HG03521 (cell line): ENCODE measurements around the gene LMO2.

Experiments used
- ATAC-seq: cut with Tn5 transposase; IDR thresholded peaks from one replicate; pipeline ENCODE4 v1.9.1; 2021; ENCODE audit warnings: mild to moderate bottlenecking, moderate library complexity; ENCODE audit not compliant: unreplicated experiment

The LMO2 gene

GRCh38 chr11:33889821-33890378, 2.0 kb downstream of the LMO2 start:
- no peak for ATAC-seq

DNA sequence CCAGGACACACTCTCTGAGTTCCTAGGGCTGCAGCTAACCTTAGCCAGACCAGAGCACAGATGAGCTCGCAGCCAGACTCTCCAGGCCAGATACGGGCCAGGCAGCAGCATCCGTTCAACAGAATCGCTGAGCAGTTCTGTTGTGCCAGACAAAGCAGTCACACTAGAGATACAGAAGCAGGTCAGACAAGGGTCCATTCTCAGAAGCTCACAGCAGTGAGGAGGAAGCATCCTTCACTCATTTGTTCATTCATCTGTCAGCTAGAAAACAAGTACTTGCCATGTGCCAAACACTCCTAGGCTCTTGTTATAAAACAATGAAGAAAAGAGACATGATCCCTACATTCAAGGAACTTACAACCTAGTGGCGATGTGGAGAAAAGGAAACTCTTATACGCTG, 2.6 kb downstream of the LMO2 start:
- no peak for ATAC-seq

GRCh38 chr11:33887886-33888285, 4.0 kb downstream of the LMO2 start:
- ATAC-seq, result no peak

DNA sequence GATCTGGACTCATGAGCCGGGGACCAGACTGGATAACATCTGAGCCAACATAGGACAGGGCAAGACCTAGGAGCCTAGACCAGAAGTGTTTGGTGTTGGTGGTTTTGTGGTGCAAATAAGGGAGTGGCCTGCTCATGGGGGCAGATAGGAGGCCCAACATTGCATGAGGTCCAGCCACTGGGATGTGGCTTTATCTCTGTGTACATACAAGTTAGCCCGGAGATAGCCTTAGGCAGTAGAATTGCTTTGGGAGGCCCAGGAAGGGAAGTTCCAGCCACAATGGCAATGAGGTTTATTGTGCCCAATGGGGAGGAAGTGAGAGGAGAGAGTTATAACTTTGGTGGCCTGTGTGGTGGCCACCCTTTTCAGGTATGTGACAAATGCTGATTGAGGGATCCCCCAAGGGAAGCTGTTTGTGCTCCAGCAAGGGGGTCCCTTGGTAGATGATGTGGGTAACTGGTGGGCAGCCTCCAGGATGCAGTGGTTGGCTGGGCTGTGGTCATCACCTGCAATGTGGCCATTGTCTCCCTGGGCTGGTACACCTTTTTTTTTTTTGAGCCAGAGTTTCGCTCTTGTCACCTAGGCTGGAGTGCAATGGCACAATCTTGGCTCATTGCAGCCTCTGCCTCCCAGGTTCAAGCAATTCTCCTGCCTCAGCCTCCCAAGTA, 6.4 kb downstream of the LMO2 start:
- ATAC-seq, result no peak

- ATAC-seq, result no peak
Measured at GRCh38 chr11:33884601-33885000, 7.3 kb downstream of the LMO2 start.

- ATAC-seq, result no peak
Measured at GRCh38 chr11:33884035-33884434, 7.8 kb downstream of the LMO2 start.

GRCh38 chr11:33881651-33882503, 10.0 kb downstream of the LMO2 start:
- ATAC-seq, result no peak

DNA sequence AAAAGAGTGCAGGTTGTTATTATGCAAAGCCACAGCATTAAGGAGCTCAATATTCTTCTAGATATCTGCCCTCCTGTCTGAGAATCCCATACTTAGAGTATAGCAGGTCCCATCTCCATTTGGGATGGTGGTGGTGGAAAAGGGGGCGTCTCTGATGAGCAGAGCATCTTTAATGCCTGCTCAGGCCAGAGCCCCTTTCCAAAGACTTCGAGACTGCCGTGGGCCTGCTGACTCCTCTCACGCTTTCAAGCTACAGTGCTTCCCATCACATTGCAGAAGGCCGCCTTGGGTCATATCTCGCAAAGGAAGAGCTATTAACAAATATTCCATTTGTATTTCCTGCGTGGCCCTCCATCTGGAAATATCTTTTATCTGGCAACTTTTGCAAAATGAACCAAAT, 10.9 kb downstream of the LMO2 start:
- ATAC-seq, result no peak

GRCh38 chr11:33879375-33879774, 12.5 kb downstream of the LMO2 start:
- ATAC-seq, result no peak

GRCh38 chr11:33877038-33877437, 14.8 kb downstream of the LMO2 start:
- no peak for ATAC-seq

GRCh38 chr11:33875621-33876294, 16.1 kb downstream of the LMO2 start:
- ATAC-seq, result no peak

DNA sequence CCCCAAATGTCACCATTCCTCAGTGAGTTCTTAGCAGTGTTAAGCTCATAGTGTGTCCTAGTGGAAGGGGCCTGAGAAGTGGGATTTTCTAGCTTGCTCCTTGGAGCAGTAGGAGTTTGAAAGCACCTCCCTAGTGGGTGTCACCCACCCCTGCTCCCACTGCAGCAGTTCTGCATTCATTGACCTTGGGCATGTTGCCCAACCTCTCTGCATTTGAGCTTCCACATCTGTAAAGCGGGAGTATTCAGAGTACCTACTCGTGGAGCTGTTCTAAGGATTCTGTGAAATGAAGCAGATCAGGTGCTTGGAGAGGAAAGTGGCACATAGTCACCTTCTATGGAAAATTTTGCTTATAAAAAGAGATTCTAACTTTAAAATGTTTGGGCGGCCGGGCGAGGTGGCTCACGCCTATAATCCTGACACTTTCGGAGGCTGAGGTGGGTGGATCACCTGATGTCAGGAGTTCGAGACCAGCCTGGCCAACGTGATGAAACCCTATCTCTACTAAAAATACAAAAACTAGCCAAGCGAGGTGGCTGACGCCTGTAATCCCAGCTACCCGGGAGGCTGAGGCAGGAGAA, 16.9 kb downstream of the LMO2 start:
- no peak for ATAC-seq

DNA sequence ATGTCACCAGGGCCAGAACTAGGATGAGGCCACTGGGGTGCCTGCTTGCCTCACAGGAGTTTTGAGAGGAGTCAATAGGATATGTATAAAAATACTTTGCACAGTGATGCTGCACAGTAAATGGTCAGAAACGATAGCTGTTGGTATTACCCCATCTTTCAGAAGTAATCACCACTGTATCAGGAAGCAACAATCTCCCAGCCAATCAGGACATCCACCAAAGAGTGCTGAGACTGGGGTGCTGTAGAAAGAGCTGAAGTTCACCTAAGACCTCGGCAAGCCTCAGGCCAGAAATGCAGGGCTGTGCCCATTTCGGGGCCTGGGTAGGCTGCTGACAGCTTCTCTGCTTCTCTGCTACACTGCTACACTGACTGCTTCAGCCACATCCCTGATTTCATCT, 17.4 kb downstream of the LMO2 start:
- ATAC-seq, result no peak

GRCh38 chr11:33869481-33870422, 22.1 kb downstream of the LMO2 start:
- ATAC-seq, result no peak

DNA sequence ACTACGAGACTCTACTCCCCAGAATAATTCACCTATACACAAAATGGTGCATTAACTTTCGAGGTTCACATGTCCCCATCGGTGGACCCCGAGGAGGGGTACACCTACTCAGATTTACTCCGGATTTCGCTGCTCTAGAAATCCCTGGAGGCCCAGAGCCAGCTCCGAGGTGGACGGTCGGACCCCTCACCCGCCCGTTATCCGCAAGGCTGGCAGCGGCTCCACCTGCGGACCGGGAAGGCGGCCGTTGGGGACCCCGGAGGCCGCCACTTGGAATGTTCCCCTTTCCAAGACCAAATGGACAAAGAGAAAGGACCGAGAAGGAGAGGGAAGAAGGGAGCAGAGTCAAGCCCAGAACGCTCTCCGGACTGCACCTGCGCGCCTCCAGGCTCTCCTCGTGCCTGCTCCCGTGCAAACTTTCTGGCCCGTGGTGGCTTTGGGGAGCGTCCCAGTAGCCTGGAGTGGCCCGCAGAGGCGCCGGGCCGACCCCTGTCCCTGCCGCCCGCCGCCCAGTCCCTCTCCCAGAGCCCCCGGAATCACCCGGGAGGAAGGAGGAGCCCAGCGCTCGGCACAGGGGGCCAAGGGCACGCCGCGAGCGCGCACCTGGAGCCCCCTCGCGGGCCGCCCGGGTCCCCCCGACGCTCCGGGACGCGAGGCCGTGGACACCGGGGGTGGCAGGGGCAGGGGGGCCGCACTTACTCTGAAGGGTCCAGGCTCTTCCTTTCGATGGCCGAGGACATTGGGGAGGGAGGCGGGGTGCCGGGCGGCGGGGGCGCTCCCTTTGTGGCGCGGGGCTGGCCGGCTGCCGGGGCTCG, 23.0 kb downstream of the LMO2 start:
- ATAC-seq, result no peak

GRCh38 chr11:33867996-33868646, 23.8 kb downstream of the LMO2 start:
- ATAC-seq, result no peak

GRCh38 chr11:33867561-33867960, 24.3 kb downstream of the LMO2 start:
- no peak for ATAC-seq

DNA sequence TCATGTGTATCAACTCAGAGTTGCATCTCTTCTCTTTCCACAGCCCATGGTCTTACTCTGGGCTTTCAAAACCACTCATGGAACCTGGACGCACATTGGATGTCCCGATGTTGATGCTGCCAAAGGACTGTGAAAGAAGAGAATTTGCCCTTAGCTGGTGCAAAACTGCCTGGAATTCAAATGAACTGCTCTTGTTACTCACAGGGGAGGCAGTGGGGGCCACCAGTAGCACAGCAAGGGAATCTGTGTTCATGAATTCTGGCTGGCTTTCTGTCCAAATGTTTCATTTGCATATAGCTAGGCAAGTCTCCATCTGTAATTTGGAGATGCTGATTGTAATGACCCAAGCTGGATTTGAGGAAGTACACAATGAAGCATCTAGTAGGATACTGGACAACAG, 24.9 kb downstream of the LMO2 start:
- no peak for ATAC-seq

GRCh38 chr11:33864479-33864878, 27.4 kb downstream of the LMO2 start:
- no peak for ATAC-seq
